HUES6 (cell line): ENCODE data around the gene FAM210B.

Source experiments
- H3K27ac ChIP-seq: 2 replicates; pipeline ENCODE4 v1.7.0; 2013; ENCODE audit warnings: low read depth, mild to moderate bottlenecking, low read length, inconsistent platforms
- H3K27me3 ChIP-seq: 2 replicates; pipeline ENCODE4 v1.6.1; 2013; ENCODE audit warnings: low read length; ENCODE audit not compliant: control insufficient read depth, insufficient read depth
- H3K36me3 ChIP-seq: 2 replicates; pipeline ENCODE4 v1.6.1; 2013; ENCODE audit warnings: low read length; ENCODE audit not compliant: control insufficient read depth, insufficient read depth
- H3K4me1 ChIP-seq: 2 replicates; pipeline ENCODE4 v1.6.1; 2013; ENCODE audit warnings: low read length; ENCODE audit not compliant: control insufficient read depth, insufficient read depth
- H3K4me3 ChIP-seq: 2 replicates; pipeline ENCODE4 v1.5.1; 2013; ENCODE audit warnings: low read depth, low read length
- H3K9ac ChIP-seq: one replicate; pipeline ENCODE4 v1.6.1; 2013; ENCODE audit warnings: mild to moderate bottlenecking, low read length
- H3K9me3 ChIP-seq: 2 replicates; pipeline ENCODE4 v1.6.1; 2013; ENCODE audit warnings: low read depth, low read length; ENCODE audit not compliant: control insufficient read depth, insufficient read depth

FAM210B gene

DNA sequence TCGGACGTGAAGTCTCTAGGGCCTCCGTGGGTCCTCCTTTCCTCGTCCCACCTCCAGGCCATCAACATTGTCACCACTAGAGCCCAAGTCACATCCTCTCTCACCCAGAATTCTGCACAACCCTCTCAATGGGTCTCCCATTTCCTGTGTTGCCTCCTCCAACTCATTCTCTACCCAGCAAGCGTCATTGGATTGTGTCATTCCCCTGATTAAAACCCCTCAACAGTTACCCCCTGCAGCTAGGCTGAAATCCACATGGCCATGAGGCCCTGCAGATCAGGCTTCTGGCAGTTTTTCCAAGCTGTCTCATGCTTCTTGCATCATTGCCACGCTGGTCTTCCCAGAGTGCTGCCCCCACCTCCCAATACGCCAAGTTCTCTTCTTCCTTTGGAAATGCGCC is 12.9 kb upstream of the FAM210B start:
- H3K9ac ChIP-seq: no peak overlapping the region

GRCh38 chr20:56347628-56348304 is 11.0 kb upstream of the FAM210B start:
- H3K4me3 ChIP-seq: peak overlapping the region; percentile 48
- H3K4me1 ChIP-seq: peaks cover 20% of the 10 kb centered on the region
- peak overlapping the region; percentile 39 for H3K9ac ChIP-seq
- H3K36me3 ChIP-seq: no peaks in the 10 kb centered on the region
- H3K27ac ChIP-seq: peak overlapping the region; percentile 68; the same call in 1 of the 2 replicates
- no peaks in the 10 kb centered on the region for H3K9me3 ChIP-seq
- peaks cover 51% of the 10 kb centered on the region for H3K27me3 ChIP-seq

More for the DNA sequence above, 12.9 kb upstream of the FAM210B start:
- no peaks in the 10 kb centered on the region for H3K36me3 ChIP-seq
- H3K9me3 ChIP-seq: no peaks in the 10 kb centered on the region
- peaks cover 59% of the 10 kb centered on the region for H3K27me3 ChIP-seq
- peaks cover 20% of the 10 kb centered on the region for H3K4me1 ChIP-seq
- H3K4me3 ChIP-seq: no peak overlapping the region
- no peak overlapping the region for H3K27ac ChIP-seq

DNA sequence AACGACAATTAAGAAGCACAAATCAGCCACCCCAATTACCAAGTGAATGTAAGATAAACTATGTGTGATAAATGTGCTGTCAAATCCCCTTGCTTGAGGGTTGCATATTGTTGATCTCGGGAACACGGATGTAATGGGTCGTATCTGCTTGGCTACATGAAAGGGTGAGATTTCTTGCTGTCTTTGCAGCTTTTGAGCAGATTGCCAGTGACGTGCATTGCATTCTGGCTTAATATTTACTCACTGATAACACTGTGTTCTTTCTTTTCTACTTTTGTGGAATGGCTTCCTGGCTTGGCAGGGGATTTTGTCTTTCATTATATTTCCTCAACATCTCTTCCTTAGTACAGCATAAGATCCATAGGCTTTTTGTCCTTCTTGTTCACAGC is 10.5 kb upstream of the FAM210B start:
- Histone ChIP-seq H3K27me3 (peaks cover 46% of the 10 kb centered on the region), H3K4me1 (peaks cover 20% of the 10 kb centered on the region), H3K9me3 (no peaks in the 10 kb centered on the region), H3K27ac (no peak overlapping the region; the same call in 1 of the 2 replicates), H3K36me3 (no peaks in the 10 kb centered on the region), H3K4me3 (peak overlapping the region; percentile 48), H3K9ac (peak overlapping the region; percentile 39)

DNA sequence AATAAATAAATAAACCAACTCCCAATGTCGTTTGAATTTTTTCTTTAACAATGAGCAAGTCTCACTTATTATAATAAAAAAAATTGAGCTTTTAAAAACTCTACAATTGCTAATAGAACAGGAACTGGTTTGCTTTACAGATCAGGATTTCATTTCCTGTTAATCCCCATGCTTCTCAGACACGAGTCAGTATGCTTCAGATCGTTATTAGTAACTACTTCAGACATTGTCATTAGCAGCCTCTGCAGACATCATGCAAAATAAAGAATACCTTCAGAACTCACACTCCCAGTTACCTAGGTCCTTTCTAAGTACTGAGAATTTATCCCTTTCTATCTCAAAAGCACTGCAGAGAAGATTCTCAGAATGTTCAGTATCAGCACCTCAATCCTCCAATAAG is 10.0 kb upstream of the FAM210B start:
- no peaks in the 10 kb centered on the region for H3K9me3 ChIP-seq
- no peak overlapping the region; the same call in 1 of the 2 replicates for H3K27ac ChIP-seq
- H3K27me3 ChIP-seq: peaks cover 42% of the 10 kb centered on the region
- H3K4me3 ChIP-seq: no peak overlapping the region
- H3K9ac ChIP-seq: no peak overlapping the region
- H3K36me3 ChIP-seq: no peaks in the 10 kb centered on the region
- peaks cover 20% of the 10 kb centered on the region for H3K4me1 ChIP-seq

GRCh38 chr20:56350842-56351241 is 7.9 kb upstream of the FAM210B start:
- Histone ChIP-seq H3K9ac (no peak overlapping the region), H3K9me3 (no peaks in the 10 kb centered on the region), H3K27ac (no peak overlapping the region), H3K4me3 (no peak overlapping the region), H3K4me1 (peaks cover 19% of the 10 kb centered on the region), H3K36me3 (no peaks in the 10 kb centered on the region), H3K27me3 (peaks cover 21% of the 10 kb centered on the region)

DNA sequence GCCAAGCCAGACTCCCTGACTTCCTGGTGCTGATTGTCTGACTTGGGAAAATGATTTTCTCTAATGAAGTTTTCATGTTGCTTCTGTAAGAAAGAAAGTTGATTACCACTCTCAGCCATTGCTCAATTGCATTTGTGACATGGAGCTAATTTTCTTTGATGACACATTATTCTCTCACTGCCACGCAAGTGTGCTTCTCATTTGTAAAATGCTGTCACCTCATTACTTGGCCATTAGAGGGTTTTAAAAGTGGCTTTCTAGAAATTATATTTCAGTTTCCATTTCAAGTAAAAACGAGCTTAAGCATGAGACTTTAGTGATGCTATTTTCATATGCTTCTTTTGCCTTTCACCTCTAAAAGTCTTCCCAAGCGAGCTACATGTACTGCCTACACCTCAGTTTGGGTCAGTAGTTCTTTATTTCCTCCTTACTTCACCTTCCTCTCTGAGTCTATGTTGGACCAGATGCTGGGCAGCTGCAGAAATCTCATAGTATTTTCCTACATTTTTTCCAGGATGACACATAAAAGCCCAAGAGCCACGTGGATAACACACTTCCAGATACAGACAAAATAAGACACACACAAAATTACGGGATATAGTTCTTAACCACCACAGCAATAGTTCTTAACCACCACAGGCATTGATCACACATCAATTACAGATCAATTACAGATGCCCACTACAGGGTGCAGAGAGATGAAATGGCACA is 6.3 kb upstream of the FAM210B start:
- H3K4me1 ChIP-seq: peaks cover 15% of the 10 kb centered on the region
- peaks cover 12% of the 10 kb centered on the region; the same call in 1 of the 2 replicates for H3K27me3 ChIP-seq
- H3K9me3 ChIP-seq: no peaks in the 10 kb centered on the region
- no peak overlapping the region for H3K4me3 ChIP-seq
- H3K36me3 ChIP-seq: no peaks in the 10 kb centered on the region
- no peak overlapping the region for H3K9ac ChIP-seq
- no peak overlapping the region for H3K27ac ChIP-seq

- Histone ChIP-seq H3K4me3 (no peak overlapping the region), H3K9me3 (no peaks in the 10 kb centered on the region), H3K4me1 (peaks cover 6% of the 10 kb centered on the region), H3K27me3 (peaks cover 12% of the 10 kb centered on the region; the same call in 1 of the 2 replicates), H3K36me3 (no peaks in the 10 kb centered on the region), H3K9ac (no peak overlapping the region), H3K27ac (no peak overlapping the region)
Observed at GRCh38 chr20:56353356-56353755, 5.4 kb upstream of the FAM210B start.

DNA sequence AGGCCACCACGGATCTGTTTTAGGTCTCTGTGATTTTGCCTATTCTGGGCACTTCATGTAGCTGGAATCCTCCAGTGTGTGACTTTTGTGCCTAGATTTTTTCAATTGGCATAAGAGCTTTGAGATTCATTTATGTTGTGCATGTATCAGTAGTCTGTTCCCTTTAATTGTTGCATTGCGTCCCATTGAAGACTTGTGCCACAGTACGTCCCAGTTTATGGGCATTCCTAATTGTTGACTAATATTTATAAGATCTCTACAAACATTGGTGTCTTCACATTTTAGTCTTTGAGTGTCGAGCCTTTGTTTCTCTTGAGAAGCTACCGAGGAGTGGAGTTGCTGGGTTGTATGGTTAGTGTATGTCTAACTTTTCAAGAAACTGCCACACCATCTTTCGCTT is 704 bp upstream of the FAM210B start:
- Histone ChIP-seq H3K4me3 (0 out of 2 replicates have a peak overlapping the region, but pooled peaks have one; percentile 29), H3K9ac (no peak overlapping the region), H3K27me3 (no peaks in the 10 kb centered on the region; the same call in 1 of the 2 replicates), H3K36me3 (no peaks in the 10 kb centered on the region), H3K9me3 (no peaks in the 10 kb centered on the region), H3K27ac (no peak overlapping the region), H3K4me1 (peaks cover 15% of the 10 kb centered on the region)

DNA sequence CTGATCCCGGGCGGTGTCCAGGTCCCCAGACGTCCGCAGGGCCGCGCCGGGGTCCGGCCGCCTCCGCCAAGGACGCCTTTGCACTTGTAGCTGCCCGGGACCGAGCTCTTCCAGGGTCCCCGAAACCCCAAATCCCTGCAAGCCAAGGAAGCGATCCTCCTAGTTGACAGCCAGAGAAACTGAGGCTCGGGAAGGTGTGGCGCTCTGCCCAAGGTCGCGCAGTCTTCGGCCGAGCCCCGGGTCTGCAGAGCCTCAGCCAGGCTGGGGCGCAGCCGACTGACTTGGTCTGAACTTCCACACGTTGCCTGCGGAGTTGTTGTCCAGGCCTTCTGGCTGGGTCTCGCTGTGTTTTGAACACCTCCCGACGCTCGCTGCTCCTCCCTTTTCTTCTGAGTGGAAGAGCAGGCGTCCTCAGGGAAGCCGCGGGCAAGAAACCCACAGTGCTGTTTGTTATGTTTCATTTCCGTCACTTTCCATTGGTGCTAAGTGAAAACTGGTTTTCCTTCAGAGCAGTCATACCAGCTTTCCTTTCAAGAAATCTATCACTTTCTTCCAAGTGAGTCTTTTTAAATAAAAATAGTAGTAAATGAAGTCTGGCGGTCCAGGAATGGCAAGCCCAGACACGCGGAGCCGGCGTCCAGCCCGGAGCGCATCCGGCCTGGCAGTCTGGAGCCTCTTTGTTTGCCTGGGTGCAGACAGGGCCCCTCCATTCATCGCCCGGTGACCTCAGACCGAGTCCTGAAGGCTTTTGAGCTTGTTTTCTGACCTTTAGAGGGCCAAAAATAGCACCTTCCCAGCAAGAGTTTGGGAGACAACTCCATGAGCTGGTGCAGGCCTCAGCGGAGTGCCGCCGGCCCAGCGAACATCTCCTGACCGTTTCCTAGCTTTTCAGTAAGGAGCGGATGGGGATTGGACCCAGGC is 698 bp downstream of the FAM210B start:
- Histone ChIP-seq H3K27ac (no peak overlapping the region), H3K36me3 (no peaks in the 10 kb centered on the region), H3K9ac (peak overlapping the region; percentile 54), H3K27me3 (no peaks in the 10 kb centered on the region; the same call in 1 of the 2 replicates), H3K9me3 (no peaks in the 10 kb centered on the region), H3K4me1 (peaks cover 15% of the 10 kb centered on the region), H3K4me3 (peak overlapping the region; percentile 97)

DNA sequence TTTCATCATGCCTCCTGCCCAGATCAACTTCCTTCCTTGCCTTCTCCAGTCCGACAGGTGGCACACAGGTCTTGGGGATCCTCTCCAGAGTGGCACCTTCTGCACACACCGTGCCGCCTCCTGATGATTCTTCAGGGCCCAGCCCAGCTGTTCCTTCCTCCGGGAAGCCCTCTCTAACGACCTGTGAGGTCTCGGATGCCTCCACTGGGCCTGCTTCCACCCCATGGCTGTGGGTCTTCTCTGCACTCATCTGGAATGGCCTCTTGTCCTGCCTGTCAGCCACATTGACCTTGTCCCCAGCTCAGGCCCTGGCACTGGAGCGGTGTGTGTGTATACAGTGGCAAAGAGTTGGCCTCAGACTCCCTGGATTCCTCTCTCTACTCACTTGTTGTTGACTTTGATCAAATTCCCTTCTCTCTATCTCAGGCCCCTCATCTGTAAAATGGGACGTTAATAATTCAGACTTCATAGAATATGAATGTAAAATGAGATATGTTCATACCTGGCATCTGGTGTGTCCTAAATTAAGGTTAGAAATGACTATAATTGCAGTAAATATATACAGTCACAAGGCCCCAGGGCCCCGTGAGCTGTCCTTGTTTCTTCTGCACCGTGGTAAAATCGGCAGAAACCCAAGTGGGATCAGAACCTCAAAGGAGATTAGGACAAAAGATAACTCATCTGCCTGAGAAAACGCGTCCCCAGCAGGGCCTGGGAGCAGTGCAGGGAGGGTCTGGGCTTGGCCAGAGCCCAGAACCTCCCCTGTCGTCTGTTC is 1.5 kb downstream of the FAM210B start:
- H3K9ac ChIP-seq: peak overlapping the region; percentile 54
- H3K4me1 ChIP-seq: peaks cover 15% of the 10 kb centered on the region
- peaks cover 5% of the 10 kb centered on the region; the same call in 1 of the 2 replicates for H3K36me3 ChIP-seq
- H3K4me3 ChIP-seq: peak overlapping the region; percentile 97
- no peaks in the 10 kb centered on the region; the same call in 1 of the 2 replicates for H3K27me3 ChIP-seq
- no peaks in the 10 kb centered on the region for H3K9me3 ChIP-seq
- no peak overlapping the region for H3K27ac ChIP-seq
